MG63 (cell line): Measurements from ENCODE around the gene BTN2A1. TPM values are rescaled to one million over a fixed set of nuclear protein-coding genes. Genes with fewer than 3 reads are reported as not detected.
"Not testable (repeated sequence)": the region's sequence is repeated elsewhere in the genome, so short reads cannot be mapped to it uniquely, and the experiment has no call there.

ENCODE experiments used
- DNase-seq: peaks from one replicate; pipeline ENCODE4 v3.0.0-alpha.2; 2020
- H3K27me3 ChIP-seq: fragments of 250-450 bp; sonication (Bioruptor Pico); 2 replicates; pipeline ENCODE4 v1.5.1; 2020; ENCODE audit warnings: mild to moderate bottlenecking, moderate library complexity
- H3K36me3 ChIP-seq: fragments of 250-450 bp; sonication (Bioruptor Pico); 2 replicates; pipeline ENCODE4 v1.5.1; 2020; ENCODE audit warnings: mild to moderate bottlenecking, moderate library complexity
- H3K4me3 ChIP-seq: fragments of 250-450 bp; sonication (Bioruptor Pico); 2 replicates; pipeline ENCODE4 v1.5.1; 2020; ENCODE audit warnings: mild to moderate bottlenecking, moderate library complexity
- H3K9me3 ChIP-seq: fragments of 250-450 bp; sonication (Bioruptor Pico); 2 replicates; pipeline ENCODE4 v1.5.1; 2020; ENCODE audit warnings: mild to moderate bottlenecking, moderate library complexity
- total RNA-seq: library from RNA; depleted of rRNA; stranded (reverse); fragments of >200 nt; shearing (Covaris generic); gene quantifications from 2 replicates; pipeline ENCODE4 v1.2.3, GENCODE V29; 2014; ENCODE audit warnings: low replicate concordance

BTN2A1 gene
- total RNA-seq, 1 experiment from 2014 or later = 6.6 TPM

DNA sequence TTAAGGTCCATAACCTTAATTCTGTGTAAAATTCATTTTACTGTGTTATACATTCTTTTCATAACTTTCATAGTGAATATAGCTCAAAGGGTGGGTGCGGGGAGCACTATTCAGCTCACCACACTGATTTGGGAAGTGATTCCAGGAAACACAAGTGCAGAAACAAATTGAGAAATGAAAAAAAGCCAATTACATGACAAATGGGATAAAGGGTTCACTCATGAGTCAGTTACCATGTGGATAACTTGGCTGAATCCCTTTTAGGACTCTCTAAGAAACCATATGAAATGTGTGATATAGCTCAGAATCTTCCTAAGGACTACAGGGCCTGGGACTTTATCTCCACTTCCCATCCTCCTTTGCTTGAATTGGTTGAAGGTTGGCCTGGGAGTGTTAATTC, 3.1 kb upstream of the BTN2A1 start:
- Histone ChIP-seq H3K4me3 (no peak overlapping the region), H3K9me3 (no peaks in the 10 kb centered on the region), H3K27me3 (no peaks in the 10 kb centered on the region), H3K36me3 (peaks cover 4% of the 10 kb centered on the region; the same call in 1 of the 2 replicates)
- DNase-seq = no peak

DNA sequence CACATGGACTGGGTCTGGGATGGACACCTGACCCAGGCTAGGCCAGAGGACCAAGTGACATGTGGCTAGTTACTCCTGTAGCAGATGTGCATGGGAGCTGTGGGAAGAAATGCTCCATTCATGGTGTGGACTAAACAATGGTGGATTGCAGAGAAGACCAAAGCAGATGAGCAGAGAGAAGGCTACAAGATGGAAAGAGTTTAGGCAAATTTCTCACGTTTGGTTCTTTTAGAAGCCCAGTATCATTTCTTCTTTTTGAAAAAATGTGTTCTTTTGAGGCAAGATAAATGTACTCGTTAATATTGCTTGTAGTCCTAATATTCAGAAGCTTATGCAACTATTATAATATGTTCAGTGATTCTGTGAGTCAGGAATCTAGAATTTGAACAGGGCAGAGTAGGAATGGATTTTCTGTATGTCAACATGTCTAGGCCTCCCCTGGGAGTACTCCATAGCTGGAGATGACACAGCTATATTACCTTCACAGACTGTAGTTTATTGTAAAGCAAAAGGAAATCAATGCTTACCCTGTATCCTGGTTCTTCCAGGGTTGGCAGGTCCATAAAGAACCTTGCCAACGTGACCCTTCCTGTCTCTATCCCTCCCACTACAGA, 2.3 kb upstream of the BTN2A1 start:
- H3K9me3 ChIP-seq = no peaks in the 10 kb centered on the region
- no peak for DNase-seq

GRCh38 chr6:26457264-26457805, 420 bp upstream of the BTN2A1 start:
- peak overlapping the region; percentile 92 for H3K4me3 ChIP-seq
- peak; percentile 26 for DNase-seq
- peaks cover 12% of the 10 kb centered on the region for H3K36me3 ChIP-seq
- no peaks in the 10 kb centered on the region for H3K27me3 ChIP-seq
- H3K9me3 ChIP-seq = no peaks in the 10 kb centered on the region

More for the DNA sequence above, 2.3 kb upstream of the BTN2A1 start:
- Histone ChIP-seq H3K27me3 (no peaks in the 10 kb centered on the region), H3K36me3 (peaks cover 8% of the 10 kb centered on the region), H3K4me3 (no peak overlapping the region)

DNA sequence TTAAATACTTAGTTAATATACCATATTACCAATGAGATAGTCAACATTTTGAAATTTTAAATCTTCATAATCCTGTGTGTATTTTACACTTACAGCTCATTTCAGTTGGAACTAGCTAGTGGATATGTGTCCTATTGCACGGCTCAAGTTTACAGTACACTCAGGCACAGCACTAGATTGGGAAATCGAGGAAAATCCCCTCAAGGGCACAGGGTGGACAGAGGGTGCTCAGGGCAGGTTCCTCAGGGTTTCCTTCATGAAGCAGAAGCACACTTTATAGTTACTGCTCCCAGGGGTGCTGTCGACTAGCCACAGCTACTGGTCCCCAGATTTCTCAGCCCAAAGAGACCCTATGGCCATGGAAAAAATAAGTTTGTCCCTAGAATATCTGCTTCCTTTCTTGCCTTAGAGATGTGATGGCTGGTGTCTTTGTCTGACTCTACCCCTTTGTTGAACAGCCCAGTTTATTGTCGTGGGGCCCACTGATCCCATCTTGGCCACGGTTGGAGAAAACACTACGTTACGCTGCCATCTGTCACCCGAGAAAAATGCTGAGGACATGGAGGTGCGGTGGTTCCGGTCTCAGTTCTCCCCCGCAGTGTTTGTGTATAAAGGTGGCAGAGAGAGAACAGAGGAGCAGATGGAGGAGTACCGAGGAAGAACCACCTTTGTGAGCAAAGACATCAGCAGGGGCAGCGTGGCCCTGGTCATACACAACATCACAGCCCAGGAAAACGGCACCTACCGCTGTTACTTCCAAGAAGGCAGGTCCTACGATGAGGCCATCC, 1.5 kb downstream of the BTN2A1 start:
- Histone ChIP-seq H3K36me3 (peaks cover 12% of the 10 kb centered on the region), H3K27me3 (no peaks in the 10 kb centered on the region), H3K9me3 (no peaks in the 10 kb centered on the region), H3K4me3 (peak overlapping the region; percentile 92)
- DNase-seq = no peak

DNA sequence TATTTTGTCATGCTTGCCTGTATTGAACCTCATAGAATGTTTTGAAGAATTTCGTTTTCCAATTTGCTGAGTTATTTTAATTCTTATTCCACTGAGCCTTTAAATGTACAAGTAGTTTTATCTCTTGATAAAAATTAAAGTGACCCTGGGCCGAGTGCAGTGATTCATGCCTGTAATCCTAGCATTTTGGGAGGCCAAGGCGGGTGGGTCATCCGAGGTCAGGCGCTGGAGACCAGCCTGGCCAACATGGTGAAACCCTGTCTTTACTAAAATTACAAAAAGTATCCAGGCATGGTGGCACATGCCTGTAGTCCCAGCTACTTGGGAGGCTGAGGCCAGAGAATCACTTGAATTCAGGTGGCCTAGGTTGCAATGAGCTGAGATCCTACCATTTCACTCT, 3.6 kb downstream of the BTN2A1 start:
- not testable (repeated sequence) for H3K9me3 ChIP-seq, DNase-seq, H3K4me3 ChIP-seq, H3K27me3 ChIP-seq
- peaks cover 24% of the 10 kb centered on the region for H3K36me3 ChIP-seq

- H3K9me3 ChIP-seq = no peaks in the 10 kb centered on the region
- no peaks in the 10 kb centered on the region for H3K27me3 ChIP-seq
- no peak for DNase-seq
- peaks cover 27% of the 10 kb centered on the region for H3K36me3 ChIP-seq
- no peak overlapping the region for H3K4me3 ChIP-seq
These were observed 6.3 kb downstream of the BTN2A1 start for GRCh38 chr6:26464014-26464413.

GRCh38 chr6:26464416-26465131, 6.8 kb downstream of the BTN2A1 start:
- Histone ChIP-seq H3K36me3 (peaks cover 29% of the 10 kb centered on the region), H3K9me3 (no peaks in the 10 kb centered on the region), H3K4me3 (no peak overlapping the region), H3K27me3 (no peaks in the 10 kb centered on the region)
- DNase-seq = no peak

- Histone ChIP-seq H3K36me3 (peaks cover 24% of the 10 kb centered on the region), H3K4me3 (no peak overlapping the region), H3K9me3 (no peaks in the 10 kb centered on the region), H3K27me3 (no peaks in the 10 kb centered on the region)
- no peak for DNase-seq
These were observed 8.0 kb downstream of the BTN2A1 start for GRCh38 chr6:26465776-26466175.

- Histone ChIP-seq H3K27me3 (no peaks in the 10 kb centered on the region), H3K9me3 (no peaks in the 10 kb centered on the region), H3K36me3 (peaks cover 21% of the 10 kb centered on the region), H3K4me3 (no peak overlapping the region)
- no peak for DNase-seq
These were observed 11.1 kb downstream of the BTN2A1 start for GRCh38 chr6:26468829-26469228.

DNA sequence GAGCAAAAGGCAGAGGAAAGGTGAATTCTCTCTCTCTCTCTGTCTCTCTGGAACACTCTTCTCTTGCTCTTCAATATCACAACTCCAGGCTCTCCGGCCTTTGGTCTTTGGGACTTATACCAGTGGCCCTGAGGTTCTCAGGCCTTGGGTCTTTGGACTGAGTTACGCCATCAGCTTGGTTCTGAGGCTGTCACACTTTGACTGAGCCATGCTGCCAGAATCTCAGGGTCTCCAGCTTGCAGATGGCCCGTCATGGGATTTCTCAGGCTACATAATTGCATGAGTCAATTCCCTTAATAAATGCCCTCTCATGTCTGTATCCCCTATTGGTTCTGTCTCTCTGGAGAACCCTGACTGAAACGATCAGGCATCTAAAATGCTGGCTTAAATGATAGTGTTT, 12.9 kb downstream of the BTN2A1 start:
- Histone ChIP-seq H3K27me3 (no peaks in the 10 kb centered on the region), H3K9me3 (no peaks in the 10 kb centered on the region), H3K36me3 (peaks cover 17% of the 10 kb centered on the region), H3K4me3 (no peak overlapping the region)
- DNase-seq = no peak

DNA sequence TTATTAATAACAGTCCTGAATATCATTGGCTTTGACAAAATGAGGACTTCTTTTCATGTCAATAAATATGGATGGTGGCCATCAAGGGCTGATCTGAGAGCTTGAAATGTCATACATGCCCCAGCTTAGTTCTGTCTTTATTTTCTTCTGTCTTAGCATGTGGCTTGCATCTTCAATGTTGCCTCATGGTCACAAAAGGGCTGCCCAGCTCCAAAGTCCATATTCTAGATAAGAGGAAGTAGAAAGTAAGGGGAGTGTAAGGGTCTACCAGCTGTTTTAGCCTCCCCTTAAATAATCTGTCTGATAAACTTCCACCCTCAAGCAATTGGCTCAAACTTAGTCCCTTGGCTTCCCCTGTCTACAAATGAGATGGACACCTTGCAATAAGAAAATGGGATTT, 14.2 kb downstream of the BTN2A1 start:
- peaks cover 9% of the 10 kb centered on the region for H3K36me3 ChIP-seq
- no peaks in the 10 kb centered on the region for H3K27me3 ChIP-seq
- DNase-seq = no peak
- H3K4me3 ChIP-seq = no peak overlapping the region
- H3K9me3 ChIP-seq = no peaks in the 10 kb centered on the region

DNA sequence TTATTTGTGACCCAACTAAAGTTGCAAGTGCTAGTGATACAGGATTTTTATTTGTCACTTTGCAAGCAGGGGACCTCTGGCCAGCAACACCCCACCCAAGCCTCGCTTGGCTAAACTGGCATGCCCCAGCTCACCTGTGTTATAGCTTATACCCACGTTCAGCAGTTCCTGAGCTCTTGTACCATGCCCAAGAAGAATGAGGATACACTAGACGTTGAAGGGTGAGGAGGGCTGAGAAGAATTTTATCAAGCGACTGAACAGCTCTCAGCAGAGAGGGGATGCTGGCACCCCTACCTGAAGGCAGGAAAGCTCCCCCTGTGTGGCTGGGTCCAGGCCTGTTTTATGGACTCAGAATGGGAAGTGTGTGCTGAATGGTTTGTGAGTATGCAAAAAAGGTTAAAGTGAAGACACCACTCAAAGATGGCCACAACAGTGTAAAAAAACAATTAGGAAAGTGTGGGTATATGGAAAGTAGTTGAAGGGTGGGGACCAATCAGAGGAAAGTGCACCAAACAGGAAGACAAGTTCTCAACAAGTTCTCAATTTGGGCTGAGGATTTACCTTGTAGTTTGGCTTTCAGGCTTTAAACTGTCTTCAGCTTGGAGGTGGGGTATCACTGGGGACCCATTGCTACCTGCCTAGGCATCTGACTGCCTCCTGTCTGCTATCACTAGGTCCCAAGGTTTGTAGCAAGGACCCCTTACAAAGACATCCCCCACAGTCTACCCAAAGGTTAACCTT, 15.0 kb downstream of the BTN2A1 start:
- Histone ChIP-seq H3K27me3 (no peaks in the 10 kb centered on the region), H3K36me3 (peaks cover 7% of the 10 kb centered on the region), H3K4me3 (peak overlapping the region; percentile 63), H3K9me3 (no peaks in the 10 kb centered on the region)
- DNase-seq = no peak

GRCh38 chr6:26473429-26473757, 15.6 kb downstream of the BTN2A1 start:
- H3K9me3 ChIP-seq = no peaks in the 10 kb centered on the region
- DNase-seq = no peak
- peaks cover 6% of the 10 kb centered on the region for H3K36me3 ChIP-seq
- no peaks in the 10 kb centered on the region for H3K27me3 ChIP-seq
- H3K4me3 ChIP-seq = peak overlapping the region; percentile 63

DNA sequence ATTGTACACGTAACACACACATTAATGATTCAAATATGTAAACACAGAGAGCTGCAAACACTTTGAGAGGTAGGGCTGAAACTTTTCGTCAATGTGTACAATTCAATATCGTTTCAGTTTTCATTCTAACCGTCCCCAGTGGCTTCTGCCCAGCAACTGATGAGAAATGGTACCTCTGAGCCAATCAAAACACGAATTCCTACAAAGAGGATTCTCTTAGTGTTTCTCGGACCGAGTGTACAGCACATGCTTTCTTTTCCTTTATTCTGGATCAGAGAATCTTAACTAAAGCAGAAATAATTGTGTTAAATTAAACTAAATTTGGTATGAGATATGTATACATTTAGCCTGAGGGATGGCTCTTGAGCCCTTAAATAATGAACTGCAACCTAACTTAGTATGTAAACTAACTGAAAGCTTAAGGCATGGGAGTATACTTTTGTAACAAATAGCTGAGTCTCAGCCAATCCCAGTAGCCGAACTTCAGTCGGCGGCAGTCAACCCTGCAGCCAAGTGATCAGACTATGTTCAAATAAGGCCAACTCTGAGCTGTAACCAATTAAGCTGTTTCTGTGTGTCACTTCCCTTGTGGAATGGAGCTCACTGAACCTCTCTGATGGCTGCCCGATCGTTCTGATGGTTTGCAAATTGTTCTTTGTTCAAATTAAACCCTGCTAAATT, 16.1 kb downstream of the BTN2A1 start:
- H3K36me3 ChIP-seq = peaks cover 6% of the 10 kb centered on the region
- no peaks in the 10 kb centered on the region for H3K9me3 ChIP-seq
- H3K4me3 ChIP-seq = peak overlapping the region; percentile 63
- no peaks in the 10 kb centered on the region for H3K27me3 ChIP-seq
- peak; percentile 83 for DNase-seq

DNA sequence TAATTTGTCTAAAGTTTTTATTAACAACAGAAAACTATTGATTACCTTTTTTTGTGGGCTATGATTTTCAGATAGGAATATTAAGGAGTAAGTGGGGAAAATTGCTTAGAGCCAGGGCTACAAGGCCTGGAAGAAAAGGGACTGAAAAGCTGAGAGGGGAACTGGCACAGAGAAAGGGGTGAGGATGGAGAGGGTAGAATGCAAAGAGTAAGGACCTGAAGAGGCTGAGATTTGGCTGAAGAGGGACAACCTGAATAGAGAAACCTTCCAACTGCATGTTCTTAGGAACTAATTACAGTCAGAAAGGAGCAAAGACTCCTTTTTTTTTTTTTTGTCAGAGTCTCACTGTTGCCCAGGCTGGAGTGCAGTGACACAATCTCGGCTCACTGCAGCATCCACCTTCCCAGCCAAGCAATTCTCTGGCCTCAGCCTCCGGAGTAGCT, 16.7 kb downstream of the BTN2A1 start:
- Histone ChIP-seq H3K27me3 (no peaks in the 10 kb centered on the region), H3K36me3 (peaks cover 1% of the 10 kb centered on the region), H3K9me3 (no peaks in the 10 kb centered on the region), H3K4me3 (peak overlapping the region; percentile 63)
- DNase-seq = no peak
